Cardiac fibroblast (primary cell): ENCODE data around the gene GAS1.

Experiments
- DNase-seq, 2 donors: peaks; one replicate each; pipeline versions ENCODE4 v3.0.0 to v3.0.0-alpha.2; 2010; ENCODE audit warnings: low read depth in 2 of 2
- H3K4me3 ChIP-seq, 2 donors: replicated peaks in 1 of 2; 1 replicate in 1 of 2; 2 replicates in 1 of 2; pipeline ENCODE4 v1.5.1; 2011; ENCODE audit warnings: low read depth in 2 of 2, low read length in 2 of 2, mild to moderate bottlenecking in 2 of 2, moderate library complexity in 1 of 2
- TF ChIP-seq, protein P1 (sequence below): IDR thresholded peaks from one replicate; pipeline ENCODE4 v1.5.1; 2011; ENCODE audit warnings: low read depth, mild to moderate bottlenecking, low read length, inconsistent platforms

GAS1 gene, protein sequence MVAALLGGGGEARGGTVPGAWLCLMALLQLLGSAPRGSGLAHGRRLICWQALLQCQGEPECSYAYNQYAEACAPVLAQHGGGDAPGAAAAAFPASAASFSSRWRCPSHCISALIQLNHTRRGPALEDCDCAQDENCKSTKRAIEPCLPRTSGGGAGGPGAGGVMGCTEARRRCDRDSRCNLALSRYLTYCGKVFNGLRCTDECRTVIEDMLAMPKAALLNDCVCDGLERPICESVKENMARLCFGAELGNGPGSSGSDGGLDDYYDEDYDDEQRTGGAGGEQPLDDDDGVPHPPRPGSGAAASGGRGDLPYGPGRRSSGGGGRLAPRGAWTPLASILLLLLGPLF

DNA sequence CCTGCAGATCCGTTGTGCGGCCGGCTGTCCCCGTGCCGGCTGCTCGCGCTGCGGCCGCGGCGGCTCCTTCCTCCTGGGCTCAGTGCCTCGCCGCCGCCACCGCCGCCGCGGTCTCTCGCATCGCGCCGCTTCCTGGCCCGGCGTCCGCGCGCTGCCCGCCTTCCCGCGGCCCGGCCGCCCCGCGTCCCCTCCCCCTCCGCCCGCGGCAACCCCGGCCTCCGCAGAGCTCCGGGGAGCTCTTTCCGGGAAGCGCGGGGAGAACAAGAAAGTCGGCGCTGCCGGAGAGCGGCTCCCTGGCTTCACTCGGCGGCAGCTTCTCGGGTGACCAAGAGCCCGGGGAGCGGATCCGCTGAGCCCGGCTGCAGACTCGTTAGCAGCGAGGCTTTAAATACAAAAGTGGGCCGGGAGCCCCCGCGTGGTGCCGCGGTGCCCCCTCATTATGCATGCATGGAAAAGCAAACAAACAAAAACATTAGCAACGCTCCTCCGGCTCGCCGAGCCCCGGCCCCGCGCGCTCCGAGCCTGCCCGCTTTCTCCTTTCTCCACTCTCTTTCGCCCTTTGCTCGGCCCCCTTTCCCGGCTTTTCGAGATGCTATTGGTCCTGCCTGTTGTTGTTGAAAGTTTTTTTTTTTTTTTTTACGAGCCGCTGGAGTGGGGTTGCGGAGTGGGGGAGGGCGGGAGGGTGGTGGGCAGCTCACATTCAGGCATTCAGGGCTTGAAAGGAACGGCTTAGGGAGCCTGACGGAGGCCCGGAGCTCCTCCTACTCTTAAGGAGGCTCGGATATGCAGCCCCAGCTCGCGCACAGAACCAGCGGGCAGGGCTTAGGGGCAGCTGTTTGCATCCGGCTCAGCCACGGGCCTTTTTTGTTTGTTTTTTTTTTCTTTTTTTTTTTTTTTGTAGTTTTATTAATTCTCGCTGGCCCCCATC is at the start of gene GAS1:
GAS1 (minus strand) TSS at position 361 of the 928 bp plus-strand sequence. CDS start 727 bp downstream, outside the sequence.
- peak; percentile 95 to 99 for DNase-seq
- TF ChIP-seq, protein P1, sequence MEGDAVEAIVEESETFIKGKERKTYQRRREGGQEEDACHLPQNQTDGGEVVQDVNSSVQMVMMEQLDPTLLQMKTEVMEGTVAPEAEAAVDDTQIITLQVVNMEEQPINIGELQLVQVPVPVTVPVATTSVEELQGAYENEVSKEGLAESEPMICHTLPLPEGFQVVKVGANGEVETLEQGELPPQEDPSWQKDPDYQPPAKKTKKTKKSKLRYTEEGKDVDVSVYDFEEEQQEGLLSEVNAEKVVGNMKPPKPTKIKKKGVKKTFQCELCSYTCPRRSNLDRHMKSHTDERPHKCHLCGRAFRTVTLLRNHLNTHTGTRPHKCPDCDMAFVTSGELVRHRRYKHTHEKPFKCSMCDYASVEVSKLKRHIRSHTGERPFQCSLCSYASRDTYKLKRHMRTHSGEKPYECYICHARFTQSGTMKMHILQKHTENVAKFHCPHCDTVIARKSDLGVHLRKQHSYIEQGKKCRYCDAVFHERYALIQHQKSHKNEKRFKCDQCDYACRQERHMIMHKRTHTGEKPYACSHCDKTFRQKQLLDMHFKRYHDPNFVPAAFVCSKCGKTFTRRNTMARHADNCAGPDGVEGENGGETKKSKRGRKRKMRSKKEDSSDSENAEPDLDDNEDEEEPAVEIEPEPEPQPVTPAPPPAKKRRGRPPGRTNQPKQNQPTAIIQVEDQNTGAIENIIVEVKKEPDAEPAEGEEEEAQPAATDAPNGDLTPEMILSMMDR = no peak

DNA sequence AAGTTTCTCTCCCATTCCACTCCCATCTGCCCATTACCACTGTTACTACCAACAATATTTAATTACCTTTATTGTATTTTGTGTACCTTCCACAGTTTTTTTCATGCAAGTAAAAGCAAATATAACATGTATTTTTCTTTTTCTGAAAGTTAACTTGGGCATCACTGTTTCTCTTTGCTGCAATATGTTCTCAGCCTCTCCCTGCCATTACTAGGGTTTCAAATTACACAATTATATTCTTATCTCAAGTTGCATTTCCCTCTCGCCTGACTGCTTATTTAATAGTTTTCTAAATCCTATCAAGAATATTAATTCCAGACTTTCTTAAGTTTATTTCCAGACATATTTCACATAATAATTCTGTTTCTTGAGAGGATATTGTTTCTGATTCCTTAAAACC is 46.9 kb upstream of the GAS1 start:
- H3K4me3 ChIP-seq = no peak overlapping the region
- TF ChIP-seq, protein P1 = no peak
- peak in 1 of 2 donors; percentile 42 for DNase-seq

More for the DNA sequence above, at the start of gene GAS1:
- peak within 1 kb of the TSS; percentile 73 to 88 for H3K4me3 ChIP-seq

DNA sequence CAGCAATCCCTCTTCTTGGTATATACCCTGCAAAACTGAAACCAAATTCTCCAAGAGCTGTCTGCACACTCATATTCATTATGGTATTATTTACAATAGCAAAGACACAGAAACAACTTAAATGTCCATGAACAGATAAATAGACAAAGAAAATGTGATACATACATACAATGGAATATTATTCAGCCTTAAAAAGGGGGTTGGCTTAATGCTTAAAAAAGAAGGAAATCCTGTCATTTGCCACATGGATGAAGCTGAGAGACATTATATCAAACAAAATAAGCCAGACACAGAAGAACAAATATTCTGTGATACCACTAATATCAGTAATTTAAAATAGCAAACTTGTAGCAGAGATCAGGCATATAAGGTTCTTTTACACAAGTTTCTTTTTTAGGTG is 46.5 kb upstream of the GAS1 start:
- DNase-seq = no peak
- TF ChIP-seq, protein P1 = no peak
- no peak overlapping the region for H3K4me3 ChIP-seq

DNA sequence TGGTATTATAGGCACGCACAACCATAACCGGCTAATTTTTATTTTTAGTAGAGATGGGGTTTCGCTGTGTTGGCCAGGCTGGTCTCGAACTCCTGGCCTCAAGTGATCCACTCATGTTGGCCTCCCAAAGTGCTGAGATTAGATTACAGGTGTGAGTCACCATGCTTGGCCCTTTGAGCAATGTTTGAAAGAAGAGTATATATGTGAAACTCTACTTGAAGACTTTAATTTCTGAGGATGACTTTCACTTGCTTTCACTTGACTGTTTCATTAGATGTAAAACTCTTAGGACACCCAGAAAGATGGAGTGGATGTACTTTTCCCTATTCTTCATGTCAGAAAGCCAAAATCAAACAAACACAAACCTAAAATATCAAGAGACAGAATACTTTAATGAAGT is 43.8 kb upstream of the GAS1 start:
- DNase-seq = peak in 1 of 2 donors; percentile 41
- no peak overlapping the region for H3K4me3 ChIP-seq
- TF ChIP-seq, protein P1 = no peak

DNA sequence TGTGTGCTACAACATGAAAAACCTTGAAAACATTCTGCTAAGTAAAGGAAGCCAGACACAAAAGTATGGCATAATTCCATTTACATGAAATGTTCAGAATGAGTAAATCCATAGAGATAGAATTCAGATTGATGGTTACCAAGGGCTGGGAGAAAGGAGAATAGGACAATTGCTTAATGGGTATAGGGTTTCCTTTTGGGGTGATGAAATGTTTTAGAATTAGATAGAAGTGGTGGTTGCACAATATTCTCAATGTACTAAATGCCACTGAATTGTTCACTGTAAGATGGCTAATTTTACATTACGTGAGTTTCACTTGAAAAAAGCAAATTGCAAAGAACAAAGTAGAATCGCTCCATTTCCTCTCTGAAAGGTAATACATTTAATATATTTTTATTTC is 43.0 kb upstream of the GAS1 start:
- H3K4me3 ChIP-seq = no peak overlapping the region
- TF ChIP-seq, protein P1 = no peak
- DNase-seq = peak; percentile 61 to 86

DNA sequence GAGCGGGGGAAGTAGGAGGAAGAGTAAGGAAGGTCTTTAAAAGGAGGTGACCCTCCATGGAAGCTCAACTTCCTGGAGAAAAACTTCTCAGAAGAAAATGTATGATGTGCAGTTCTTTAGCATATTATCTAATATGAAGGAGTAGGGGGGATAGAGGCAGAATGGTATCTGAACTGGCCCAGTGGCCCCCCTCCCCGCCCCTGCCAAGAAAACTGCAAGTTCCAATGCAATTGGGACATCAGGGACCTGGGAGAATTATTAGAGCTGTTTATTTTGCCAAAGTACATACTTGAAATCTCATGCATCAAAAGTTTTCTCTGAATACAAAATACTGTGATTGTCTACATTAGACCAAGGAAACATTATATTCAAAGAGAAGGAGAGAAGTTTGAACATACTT is 40.6 kb upstream of the GAS1 start:
- H3K4me3 ChIP-seq = no peak overlapping the region
- TF ChIP-seq, protein P1 = no peak
- DNase-seq = no peak
